ENCODE data around the gene FRMPD1.

DNA sequence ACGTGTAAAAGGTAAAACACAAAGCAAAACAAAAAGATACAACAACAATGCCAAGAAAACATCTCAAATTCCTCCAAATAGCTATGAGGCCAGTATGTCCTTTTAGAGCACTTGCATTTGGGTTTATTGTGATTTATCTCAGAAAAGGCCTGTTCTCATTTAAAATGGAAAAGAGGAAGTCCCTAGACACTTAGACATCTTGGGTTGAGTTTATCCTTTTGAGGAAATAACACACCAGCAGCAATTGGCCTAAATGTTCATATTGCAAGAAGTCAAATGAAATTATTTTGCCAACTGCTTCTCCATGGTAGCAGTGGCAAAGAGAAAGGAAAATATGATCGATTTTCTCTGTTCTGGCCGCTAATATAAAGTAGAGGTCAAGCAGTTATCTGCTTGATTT lies 59.3 kb downstream of the FRMPD1 start:
- no peak for TF ChIP-seq EED (CRISPR knock-in tag; IDR thresholded peaks at IDR 0.05)
- no peak for TF ChIP-seq ZNF354B (CRISPR knock-in tag; IDR thresholded peaks at IDR 0.05)
- TF ChIP-seq, protein P1, sequence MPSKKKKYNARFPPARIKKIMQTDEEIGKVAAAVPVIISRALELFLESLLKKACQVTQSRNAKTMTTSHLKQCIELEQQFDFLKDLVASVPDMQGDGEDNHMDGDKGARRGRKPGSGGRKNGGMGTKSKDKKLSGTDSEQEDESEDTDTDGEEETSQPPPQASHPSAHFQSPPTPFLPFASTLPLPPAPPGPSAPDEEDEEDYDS (CRISPR knock-in tag; IDR thresholded peaks at IDR 0.05) = no peak
- TF ChIP-seq, protein P2, sequence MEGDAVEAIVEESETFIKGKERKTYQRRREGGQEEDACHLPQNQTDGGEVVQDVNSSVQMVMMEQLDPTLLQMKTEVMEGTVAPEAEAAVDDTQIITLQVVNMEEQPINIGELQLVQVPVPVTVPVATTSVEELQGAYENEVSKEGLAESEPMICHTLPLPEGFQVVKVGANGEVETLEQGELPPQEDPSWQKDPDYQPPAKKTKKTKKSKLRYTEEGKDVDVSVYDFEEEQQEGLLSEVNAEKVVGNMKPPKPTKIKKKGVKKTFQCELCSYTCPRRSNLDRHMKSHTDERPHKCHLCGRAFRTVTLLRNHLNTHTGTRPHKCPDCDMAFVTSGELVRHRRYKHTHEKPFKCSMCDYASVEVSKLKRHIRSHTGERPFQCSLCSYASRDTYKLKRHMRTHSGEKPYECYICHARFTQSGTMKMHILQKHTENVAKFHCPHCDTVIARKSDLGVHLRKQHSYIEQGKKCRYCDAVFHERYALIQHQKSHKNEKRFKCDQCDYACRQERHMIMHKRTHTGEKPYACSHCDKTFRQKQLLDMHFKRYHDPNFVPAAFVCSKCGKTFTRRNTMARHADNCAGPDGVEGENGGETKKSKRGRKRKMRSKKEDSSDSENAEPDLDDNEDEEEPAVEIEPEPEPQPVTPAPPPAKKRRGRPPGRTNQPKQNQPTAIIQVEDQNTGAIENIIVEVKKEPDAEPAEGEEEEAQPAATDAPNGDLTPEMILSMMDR (CRISPR knock-in tag; IDR thresholded peaks at IDR 0.05) = no peak
- TF ChIP-seq, protein P3, sequence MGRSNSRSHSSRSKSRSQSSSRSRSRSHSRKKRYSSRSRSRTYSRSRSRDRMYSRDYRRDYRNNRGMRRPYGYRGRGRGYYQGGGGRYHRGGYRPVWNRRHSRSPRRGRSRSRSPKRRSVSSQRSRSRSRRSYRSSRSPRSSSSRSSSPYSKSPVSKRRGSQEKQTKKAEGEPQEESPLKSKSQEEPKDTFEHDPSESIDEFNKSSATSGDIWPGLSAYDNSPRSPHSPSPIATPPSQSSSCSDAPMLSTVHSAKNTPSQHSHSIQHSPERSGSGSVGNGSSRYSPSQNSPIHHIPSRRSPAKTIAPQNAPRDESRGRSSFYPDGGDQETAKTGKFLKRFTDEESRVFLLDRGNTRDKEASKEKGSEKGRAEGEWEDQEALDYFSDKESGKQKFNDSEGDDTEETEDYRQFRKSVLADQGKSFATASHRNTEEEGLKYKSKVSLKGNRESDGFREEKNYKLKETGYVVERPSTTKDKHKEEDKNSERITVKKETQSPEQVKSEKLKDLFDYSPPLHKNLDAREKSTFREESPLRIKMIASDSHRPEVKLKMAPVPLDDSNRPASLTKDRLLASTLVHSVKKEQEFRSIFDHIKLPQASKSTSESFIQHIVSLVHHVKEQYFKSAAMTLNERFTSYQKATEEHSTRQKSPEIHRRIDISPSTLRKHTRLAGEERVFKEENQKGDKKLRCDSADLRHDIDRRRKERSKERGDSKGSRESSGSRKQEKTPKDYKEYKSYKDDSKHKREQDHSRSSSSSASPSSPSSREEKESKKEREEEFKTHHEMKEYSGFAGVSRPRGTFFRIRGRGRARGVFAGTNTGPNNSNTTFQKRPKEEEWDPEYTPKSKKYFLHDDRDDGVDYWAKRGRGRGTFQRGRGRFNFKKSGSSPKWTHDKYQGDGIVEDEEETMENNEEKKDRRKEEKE (IDR thresholded peaks at IDR 0.05) = no peak
- TF ChIP-seq, protein P4, sequence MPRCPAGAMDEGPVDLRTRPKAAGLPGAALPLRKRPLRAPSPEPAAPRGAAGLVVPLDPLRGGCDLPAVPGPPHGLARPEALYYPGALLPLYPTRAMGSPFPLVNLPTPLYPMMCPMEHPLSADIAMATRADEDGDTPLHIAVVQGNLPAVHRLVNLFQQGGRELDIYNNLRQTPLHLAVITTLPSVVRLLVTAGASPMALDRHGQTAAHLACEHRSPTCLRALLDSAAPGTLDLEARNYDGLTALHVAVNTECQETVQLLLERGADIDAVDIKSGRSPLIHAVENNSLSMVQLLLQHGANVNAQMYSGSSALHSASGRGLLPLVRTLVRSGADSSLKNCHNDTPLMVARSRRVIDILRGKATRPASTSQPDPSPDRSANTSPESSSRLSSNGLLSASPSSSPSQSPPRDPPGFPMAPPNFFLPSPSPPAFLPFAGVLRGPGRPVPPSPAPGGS (CRISPR knock-in tag; IDR thresholded peaks at IDR 0.05) = no peak
- TF ChIP-seq HOXD1 (CRISPR knock-in tag; IDR thresholded peaks at IDR 0.05) = no peak
- TF ChIP-seq, protein P5, sequence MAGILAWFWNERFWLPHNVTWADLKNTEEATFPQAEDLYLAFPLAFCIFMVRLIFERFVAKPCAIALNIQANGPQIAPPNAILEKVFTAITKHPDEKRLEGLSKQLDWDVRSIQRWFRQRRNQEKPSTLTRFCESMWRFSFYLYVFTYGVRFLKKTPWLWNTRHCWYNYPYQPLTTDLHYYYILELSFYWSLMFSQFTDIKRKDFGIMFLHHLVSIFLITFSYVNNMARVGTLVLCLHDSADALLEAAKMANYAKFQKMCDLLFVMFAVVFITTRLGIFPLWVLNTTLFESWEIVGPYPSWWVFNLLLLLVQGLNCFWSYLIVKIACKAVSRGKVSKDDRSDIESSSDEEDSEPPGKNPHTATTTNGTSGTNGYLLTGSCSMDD (CRISPR knock-in tag; IDR thresholded peaks at IDR 0.05) = no peak
- TF ChIP-seq ZZZ3 (CRISPR knock-in tag; IDR thresholded peaks at IDR 0.05; ENCODE audit: borderline replicate concordance) = no peak

All from HepG2 (cell line).